ENCODE data around the gene SEPHS2. TPM values are rescaled to one million over a fixed set of nuclear protein-coding genes. Genes with fewer than 3 reads are reported as not detected.
"Not testable (repeated sequence)": the region's sequence is repeated elsewhere in the genome, so short reads cannot be mapped to it uniquely, and the experiment has no call there.

Gene SEPHS2
- total and polyA plus RNA-seq, 9 donors, result 13.1 to 38.9 (median 25.6) TPM

- DNase-seq, result no peak
- H3K9me3 ChIP-seq, result no peaks in the 10 kb centered on the region
- no peak for TF ChIP-seq EP300 (IDR thresholded peaks at IDR 0.05)
- TF ChIP-seq POLR2A (IDR thresholded peaks at IDR 0.05), result no peak
- TF ChIP-seq CTCF (IDR thresholded peaks at IDR 0.05), result no peak
- H3K4me1 ChIP-seq (ENCODE audit: insufficient read depth), result no peaks in the 10 kb centered on the region
- H3K36me3 ChIP-seq, result no peaks in the 10 kb centered on the region
- no peaks in the 10 kb centered on the region for H3K27me3 ChIP-seq
- intact Hi-C loops (cut with DNase I), result no loop called here
- H3K27ac ChIP-seq, result no peak overlapping the region
- H3K4me3 ChIP-seq, result no peak overlapping the region
- WGBS, 3 donors, result 86 to 89% (median 88%) methylated on average over 7 of the region's 7 CpGs
Measured at GRCh38 chr16:30464078-30464477, 18.4 kb upstream of the SEPHS2 start.

- 81 to 89% (median 89%) methylated on average over 5 of the region's 5 CpGs for WGBS, 3 donors
- H3K27me3 ChIP-seq; H3K36me3 ChIP-seq; H3K4me1 ChIP-seq (ENCODE audit: insufficient read depth); DNase-seq; H3K27ac ChIP-seq; intact Hi-C loops (cut with DNase I); H3K4me3 ChIP-seq; H3K9me3 ChIP-seq: not testable (repeated sequence)
Measured at GRCh38 chr16:30461426-30461825, 15.8 kb upstream of the SEPHS2 start.

- intact Hi-C loops (cut with DNase I), result no loop called here
- TF ChIP-seq EP300 (IDR thresholded peaks at IDR 0.05) (no peak), CTCF (IDR thresholded peaks at IDR 0.05) (no peak), POLR2A (IDR thresholded peaks at IDR 0.05) (no peak)
- WGBS, 3 donors, result 77 to 85% (median 80%) methylated on average over 11 of the region's 11 CpGs
- Histone ChIP-seq H3K27ac (no peak overlapping the region), H3K36me3 (no peaks in the 10 kb centered on the region), H3K27me3 (no peaks in the 10 kb centered on the region), H3K4me3 (no peak overlapping the region), H3K4me1 (ENCODE audit: insufficient read depth) (no peaks in the 10 kb centered on the region), H3K9me3 (no peaks in the 10 kb centered on the region)
- DNase-seq, result no peak
Measured at GRCh38 chr16:30459456-30459855, 13.8 kb upstream of the SEPHS2 start.

- Histone ChIP-seq H3K4me1 (ENCODE audit: insufficient read depth) (no peaks in the 10 kb centered on the region), H3K9me3 (no peaks in the 10 kb centered on the region), H3K4me3 (no peak overlapping the region), H3K36me3 (no peaks in the 10 kb centered on the region), H3K27me3 (no peaks in the 10 kb centered on the region), H3K27ac (no peak overlapping the region)
- TF ChIP-seq POLR2A (IDR thresholded peaks at IDR 0.05) (no peak), CTCF (IDR thresholded peaks at IDR 0.05) (no peak), EP300 (IDR thresholded peaks at IDR 0.05) (no peak)
- WGBS, 3 donors, result 81 to 85% (median 84%) methylated on average over 22 of the region's 22 CpGs
- DNase-seq, result no peak
- intact Hi-C loops (cut with DNase I), result no loop called here
Measured at GRCh38 chr16:30458561-30459394, 13.1 kb upstream of the SEPHS2 start.
